K562 (cell line): ENCODE measurements around the gene PRELID2. TPM values are rescaled to one million over a fixed set of nuclear protein-coding genes. Genes with fewer than 3 reads are reported as not detected.

ENCODE experiments used
- BMI1 ChIP-seq: fragments of 150-350 bp; IDR thresholded peaks from 2 replicates; pipeline ENCODE4 v1.6.1; 2014; ENCODE audit warnings: low read length
- CSDE1 ChIP-seq, 2 experiments: fragments of 450-650 bp; IDR thresholded peaks; 2 replicates each; pipeline ENCODE4 v1.6.1; 2016; ENCODE audit warnings: mild to moderate bottlenecking in 1 of 2
- E2F3 ChIP-seq: fragments of 250-450 bp; sonication (Bioruptor Pico); IDR thresholded peaks from 2 replicates; pipeline ENCODE4 v1.4.0; 2020; ENCODE audit warnings: mild to moderate bottlenecking
- HMGN3 ChIP-seq: IDR thresholded peaks from 2 replicates; pipeline ENCODE4 v1.6.1; 2011; ENCODE audit warnings: borderline replicate concordance, low read depth, mild to moderate bottlenecking, mixed read lengths, low read length; ENCODE audit not compliant: insufficient read length; ENCODE audit errors: extremely low read depth
- MEIS2 ChIP-seq: fragments of 450-650 bp; IDR thresholded peaks from 2 replicates; pipeline ENCODE4 v1.6.1; 2014; ENCODE audit warnings: mild to moderate bottlenecking; ENCODE audit not compliant: partially characterized antibody
- PHB ChIP-seq: fragments of 250-450 bp; sonication (Bioruptor Pico); IDR thresholded peaks from 2 replicates; pipeline ENCODE4 v1.5.0; 2021
- RBM22 ChIP-seq: fragments of 200-400 bp; formaldehyde crosslinking; IDR thresholded peaks from 2 replicates; pipeline ENCODE4 v1.6.1; 2018; ENCODE audit warnings: low read length, low read depth; ENCODE audit not compliant: poor library complexity, severe bottlenecking
- SNIP1 ChIP-seq: fragments of 450-650 bp; IDR thresholded peaks from 2 replicates; pipeline ENCODE4 v1.7.1; 2017; ENCODE audit warnings: low read depth, mild to moderate bottlenecking
- ZNF212 ChIP-seq: fragments of 450-650 bp; formaldehyde crosslinking; IDR thresholded peaks from 2 replicates; pipeline ENCODE4 v1.4.0; 2020; ENCODE audit warnings: mild to moderate bottlenecking
- ZSCAN29 ChIP-seq: fragments of 450-650 bp; IDR thresholded peaks from 2 replicates; pipeline ENCODE4 v1.6.1; 2017
- polyA plus RNA-seq, 8 experiments: library from polyadenylated mRNA; depleted of rRNA in 4 of 8; stranded (reverse) in 5 of 8; unstranded in 3 of 8; fragments of >200 nt; fragmentation: Nextera tagmentation in 2 of 8; fragmentation: Illumina TruSeq in 1 of 8; extraction: Ambion mirVana in 2 of 8; extraction: Trizol in 1 of 8; gene quantifications; 2 replicates each; pipeline versions ENCODE4 v1.2.1 to v1.2.3, GENCODE V29; 2011 to 2014; ENCODE audit warnings: inconsistent platforms in 1 of 8, missing spikeins in 1 of 8
- total RNA-seq, 7 experiments: library from RNA; depleted of rRNA in 6 of 7; stranded (reverse); fragments of >200 nt in 6 of 7; fragmentation: Illumina TruSeq in 2 of 7; extraction: Trizol in 2 of 7; gene quantifications; 2 replicates each; pipeline versions ENCODE4 v1.2.1 to v1.2.3, GENCODE V29; 2011 to 2021; ENCODE audit warnings: low replicate concordance in 1 of 7
- TF ChIP-seq, protein P1 (sequence below): fragments of 250-450 bp; sonication (Bioruptor Pico); IDR thresholded peaks from 2 replicates; pipeline ENCODE4 v1.4.0; 2020; ENCODE audit warnings: borderline replicate concordance
- TF ChIP-seq, protein P2 (sequence below): fragments of 450-650 bp; formaldehyde crosslinking; conservative IDR thresholded peaks from 2 replicates; pipeline ENCODE4 v1.4.0; 2022; ENCODE audit warnings: mild to moderate bottlenecking, missing genetic modification characterization
- TF ChIP-seq, protein P3 (sequence below): fragments of 450-650 bp; IDR thresholded peaks from 2 replicates; pipeline ENCODE4 v1.6.1; 2017; ENCODE audit warnings: mild to moderate bottlenecking, moderate library complexity
- TF ChIP-seq, protein P4 (sequence below), 2 experiments: fragments of 450-650 bp; conservative IDR thresholded peaks; 2 replicates each; pipeline ENCODE4 v1.6.1; 2017; ENCODE audit warnings: mild to moderate bottlenecking in 2 of 2, moderate library complexity in 2 of 2
- TF ChIP-seq, protein P5 (sequence below): fragments of 250-450 bp; sonication (Bioruptor Pico); IDR thresholded peaks from 2 replicates; pipeline ENCODE4 v1.4.0; 2020; ENCODE audit warnings: mild to moderate bottlenecking, moderate library complexity, borderline replicate concordance
- TF ChIP-seq, protein P6 (sequence below): sonication (generic); formaldehyde crosslinking; IDR thresholded peaks from 2 replicates; pipeline ENCODE4 v1.8.1; 2023; ENCODE audit warnings: mild to moderate bottlenecking, missing genetic modification reagents

Gene PRELID2
- total and polyA plus RNA-seq, 9 of the 15 experiments (the other 6 are each of a cell fraction or from before 2014, with no cell fraction given): 6.4 to 68.2 (median 28.8) TPM

DNA sequence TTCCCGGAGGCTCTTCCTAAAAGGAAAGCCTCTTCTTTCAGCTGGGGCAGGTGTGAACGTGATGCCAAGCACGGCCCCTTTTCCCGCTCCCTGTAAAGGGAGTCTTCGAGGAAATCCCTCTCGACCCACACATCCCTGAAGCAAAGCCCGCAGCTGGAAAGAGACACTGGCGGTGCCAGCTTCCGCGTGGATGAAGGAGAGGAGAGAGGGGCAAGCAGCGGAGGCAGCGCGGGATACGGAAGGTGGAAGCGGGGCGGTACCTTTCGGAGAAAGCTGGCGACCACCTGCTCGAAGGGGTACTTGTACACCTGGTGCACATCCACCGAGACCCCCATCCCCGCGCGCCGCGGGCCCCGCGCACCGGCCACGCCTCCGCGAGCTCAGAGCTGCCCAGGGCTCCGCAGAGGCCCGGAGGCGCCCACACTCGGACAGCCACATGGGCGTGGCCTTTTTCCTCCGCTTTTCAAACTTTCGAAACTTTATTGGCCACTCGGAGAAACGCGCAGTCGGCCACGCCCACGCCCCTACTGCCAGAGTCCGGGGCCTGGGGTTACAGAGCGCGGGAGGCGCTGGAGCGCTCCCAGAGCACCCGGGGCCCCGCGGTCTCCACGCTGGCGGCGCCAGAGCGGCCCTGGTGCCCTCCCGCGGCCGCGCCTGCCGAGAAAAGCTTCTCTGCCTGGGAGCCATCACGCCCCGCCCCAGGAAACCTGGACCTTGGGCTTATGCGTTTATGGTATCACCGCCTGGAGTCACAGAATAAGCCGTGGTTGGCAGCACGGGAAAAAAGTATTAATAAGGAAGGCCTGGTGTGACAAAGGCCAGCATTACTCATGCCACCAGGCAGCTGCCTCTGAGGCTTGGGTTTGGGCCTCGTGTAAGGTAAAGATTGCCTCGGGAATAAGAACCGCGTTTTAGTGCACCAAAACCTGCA is at the start of gene PRELID2 (continued):
- TF ChIP-seq, protein P1, sequence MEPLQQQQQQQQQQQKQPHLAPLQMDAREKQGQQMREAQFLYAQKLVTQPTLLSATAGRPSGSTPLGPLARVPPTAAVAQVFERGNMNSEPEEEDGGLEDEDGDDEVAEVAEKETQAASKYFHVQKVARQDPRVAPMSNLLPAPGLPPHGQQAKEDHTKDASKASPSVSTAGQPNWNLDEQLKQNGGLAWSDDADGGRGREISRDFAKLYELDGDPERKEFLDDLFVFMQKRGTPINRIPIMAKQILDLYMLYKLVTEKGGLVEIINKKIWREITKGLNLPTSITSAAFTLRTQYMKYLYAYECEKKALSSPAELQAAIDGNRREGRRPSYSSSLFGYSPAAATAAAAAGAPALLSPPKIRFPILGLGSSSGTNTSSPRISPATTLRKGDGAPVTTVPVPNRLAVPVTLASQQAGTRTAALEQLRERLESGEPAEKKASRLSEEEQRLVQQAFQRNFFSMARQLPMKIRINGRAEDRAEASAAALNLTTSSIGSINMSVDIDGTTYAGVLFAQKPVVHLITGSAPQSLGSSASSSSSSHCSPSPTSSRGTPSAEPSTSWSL (CRISPR knock-in tag): no peak
- no peak for TF ChIP-seq ZSCAN29
- TF ChIP-seq RBM22: no peak
- TF ChIP-seq, protein P2, sequence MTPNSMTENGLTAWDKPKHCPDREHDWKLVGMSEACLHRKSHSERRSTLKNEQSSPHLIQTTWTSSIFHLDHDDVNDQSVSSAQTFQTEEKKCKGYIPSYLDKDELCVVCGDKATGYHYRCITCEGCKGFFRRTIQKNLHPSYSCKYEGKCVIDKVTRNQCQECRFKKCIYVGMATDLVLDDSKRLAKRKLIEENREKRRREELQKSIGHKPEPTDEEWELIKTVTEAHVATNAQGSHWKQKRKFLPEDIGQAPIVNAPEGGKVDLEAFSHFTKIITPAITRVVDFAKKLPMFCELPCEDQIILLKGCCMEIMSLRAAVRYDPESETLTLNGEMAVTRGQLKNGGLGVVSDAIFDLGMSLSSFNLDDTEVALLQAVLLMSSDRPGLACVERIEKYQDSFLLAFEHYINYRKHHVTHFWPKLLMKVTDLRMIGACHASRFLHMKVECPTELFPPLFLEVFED: no peak
- TF ChIP-seq BMI1: no peak
- TF ChIP-seq, protein P3, sequence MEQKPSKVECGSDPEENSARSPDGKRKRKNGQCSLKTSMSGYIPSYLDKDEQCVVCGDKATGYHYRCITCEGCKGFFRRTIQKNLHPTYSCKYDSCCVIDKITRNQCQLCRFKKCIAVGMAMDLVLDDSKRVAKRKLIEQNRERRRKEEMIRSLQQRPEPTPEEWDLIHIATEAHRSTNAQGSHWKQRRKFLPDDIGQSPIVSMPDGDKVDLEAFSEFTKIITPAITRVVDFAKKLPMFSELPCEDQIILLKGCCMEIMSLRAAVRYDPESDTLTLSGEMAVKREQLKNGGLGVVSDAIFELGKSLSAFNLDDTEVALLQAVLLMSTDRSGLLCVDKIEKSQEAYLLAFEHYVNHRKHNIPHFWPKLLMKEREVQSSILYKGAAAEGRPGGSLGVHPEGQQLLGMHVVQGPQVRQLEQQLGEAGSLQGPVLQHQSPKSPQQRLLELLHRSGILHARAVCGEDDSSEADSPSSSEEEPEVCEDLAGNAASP: no peak
- TF ChIP-seq, protein P4, sequence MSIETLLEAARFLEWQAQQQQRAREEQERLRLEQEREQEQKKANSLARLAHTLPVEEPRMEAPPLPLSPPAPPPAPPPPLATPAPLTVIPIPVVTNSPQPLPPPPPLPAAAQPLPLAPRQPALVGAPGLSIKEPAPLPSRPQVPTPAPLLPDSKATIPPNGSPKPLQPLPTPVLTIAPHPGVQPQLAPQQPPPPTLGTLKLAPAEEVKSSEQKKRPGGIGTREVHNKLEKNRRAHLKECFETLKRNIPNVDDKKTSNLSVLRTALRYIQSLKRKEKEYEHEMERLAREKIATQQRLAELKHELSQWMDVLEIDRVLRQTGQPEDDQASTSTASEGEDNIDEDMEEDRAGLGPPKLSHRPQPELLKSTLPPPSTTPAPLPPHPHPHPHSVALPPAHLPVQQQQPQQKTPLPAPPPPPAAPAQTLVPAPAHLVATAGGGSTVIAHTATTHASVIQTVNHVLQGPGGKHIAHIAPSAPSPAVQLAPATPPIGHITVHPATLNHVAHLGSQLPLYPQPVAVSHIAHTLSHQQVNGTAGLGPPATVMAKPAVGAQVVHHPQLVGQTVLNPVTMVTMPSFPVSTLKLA (conservative IDR thresholded peaks at IDR 0.05): peak; percentile 82 to 92
- TF ChIP-seq ZNF212: no peak
- TF ChIP-seq CSDE1 (IDR thresholded peaks at IDR 0.05): no peak
- TF ChIP-seq PHB: no peak
- peak; percentile 85 for TF ChIP-seq HMGN3
- TF ChIP-seq, protein P5, sequence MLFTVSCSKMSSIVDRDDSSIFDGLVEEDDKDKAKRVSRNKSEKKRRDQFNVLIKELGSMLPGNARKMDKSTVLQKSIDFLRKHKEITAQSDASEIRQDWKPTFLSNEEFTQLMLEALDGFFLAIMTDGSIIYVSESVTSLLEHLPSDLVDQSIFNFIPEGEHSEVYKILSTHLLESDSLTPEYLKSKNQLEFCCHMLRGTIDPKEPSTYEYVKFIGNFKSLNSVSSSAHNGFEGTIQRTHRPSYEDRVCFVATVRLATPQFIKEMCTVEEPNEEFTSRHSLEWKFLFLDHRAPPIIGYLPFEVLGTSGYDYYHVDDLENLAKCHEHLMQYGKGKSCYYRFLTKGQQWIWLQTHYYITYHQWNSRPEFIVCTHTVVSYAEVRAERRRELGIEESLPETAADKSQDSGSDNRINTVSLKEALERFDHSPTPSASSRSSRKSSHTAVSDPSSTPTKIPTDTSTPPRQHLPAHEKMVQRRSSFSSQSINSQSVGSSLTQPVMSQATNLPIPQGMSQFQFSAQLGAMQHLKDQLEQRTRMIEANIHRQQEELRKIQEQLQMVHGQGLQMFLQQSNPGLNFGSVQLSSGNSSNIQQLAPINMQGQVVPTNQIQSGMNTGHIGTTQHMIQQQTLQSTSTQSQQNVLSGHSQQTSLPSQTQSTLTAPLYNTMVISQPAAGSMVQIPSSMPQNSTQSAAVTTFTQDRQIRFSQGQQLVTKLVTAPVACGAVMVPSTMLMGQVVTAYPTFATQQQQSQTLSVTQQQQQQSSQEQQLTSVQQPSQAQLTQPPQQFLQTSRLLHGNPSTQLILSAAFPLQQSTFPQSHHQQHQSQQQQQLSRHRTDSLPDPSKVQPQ: no peak
- no peak for TF ChIP-seq E2F3
- TF ChIP-seq SNIP1: no peak
- TF ChIP-seq MEIS2: peak; percentile 25
- TF ChIP-seq, protein P6, sequence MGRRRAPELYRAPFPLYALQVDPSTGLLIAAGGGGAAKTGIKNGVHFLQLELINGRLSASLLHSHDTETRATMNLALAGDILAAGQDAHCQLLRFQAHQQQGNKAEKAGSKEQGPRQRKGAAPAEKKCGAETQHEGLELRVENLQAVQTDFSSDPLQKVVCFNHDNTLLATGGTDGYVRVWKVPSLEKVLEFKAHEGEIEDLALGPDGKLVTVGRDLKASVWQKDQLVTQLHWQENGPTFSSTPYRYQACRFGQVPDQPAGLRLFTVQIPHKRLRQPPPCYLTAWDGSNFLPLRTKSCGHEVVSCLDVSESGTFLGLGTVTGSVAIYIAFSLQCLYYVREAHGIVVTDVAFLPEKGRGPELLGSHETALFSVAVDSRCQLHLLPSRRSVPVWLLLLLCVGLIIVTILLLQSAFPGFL: no peak
